Adrenal gland (tissue), 5 donors: ENCODE data around the gene NUDT17.

ENCODE experiments used
- CTCF ChIP-seq, 6 experiments: fragments of 450-650 bp in 4 of 6; fragments of 200-600 bp in 2 of 6; sonication (generic) in 1 of 6; IDR thresholded peaks; 1 replicate in 5 of 6; 2 replicates in 1 of 6; pipeline versions ENCODE4 v1.5.1 to v1.8.0; 2016 to 2021; ENCODE audit warnings: antibody characterized with exemption in 6 of 6, mild to moderate bottlenecking in 2 of 6, moderate library complexity in 1 of 6
- POLR2A ChIP-seq, 2 donors: fragments of 450-650 bp; IDR thresholded peaks; one replicate each; pipeline ENCODE4 v1.6.1; 2017; ENCODE audit warnings: antibody characterized with exemption in 2 of 2, mild to moderate bottlenecking in 2 of 2, moderate library complexity in 1 of 2
- donor health status: DM: no; HTN: no; CAD: no.

- no peak for TF ChIP-seq CTCF (IDR thresholded peaks at IDR 0.05)
- no peak for TF ChIP-seq POLR2A (IDR thresholded peaks at IDR 0.05)
These were observed 2.4 kb upstream of the NUDT17 start for GRCh38 chr1:145843031-145843430.
